ENCODE results near the gene SAA1. TPM values are rescaled to one million over a fixed set of nuclear protein-coding genes. Genes with fewer than 3 reads are reported as not detected.

Gene SAA1
- total RNA-seq, 5 donors from 2014 or later (not counting 1 experiment from before 2014, with no cell fraction given): 7.6 to 12.9 (median 9.4) TPM; not detected in 2

DNA sequence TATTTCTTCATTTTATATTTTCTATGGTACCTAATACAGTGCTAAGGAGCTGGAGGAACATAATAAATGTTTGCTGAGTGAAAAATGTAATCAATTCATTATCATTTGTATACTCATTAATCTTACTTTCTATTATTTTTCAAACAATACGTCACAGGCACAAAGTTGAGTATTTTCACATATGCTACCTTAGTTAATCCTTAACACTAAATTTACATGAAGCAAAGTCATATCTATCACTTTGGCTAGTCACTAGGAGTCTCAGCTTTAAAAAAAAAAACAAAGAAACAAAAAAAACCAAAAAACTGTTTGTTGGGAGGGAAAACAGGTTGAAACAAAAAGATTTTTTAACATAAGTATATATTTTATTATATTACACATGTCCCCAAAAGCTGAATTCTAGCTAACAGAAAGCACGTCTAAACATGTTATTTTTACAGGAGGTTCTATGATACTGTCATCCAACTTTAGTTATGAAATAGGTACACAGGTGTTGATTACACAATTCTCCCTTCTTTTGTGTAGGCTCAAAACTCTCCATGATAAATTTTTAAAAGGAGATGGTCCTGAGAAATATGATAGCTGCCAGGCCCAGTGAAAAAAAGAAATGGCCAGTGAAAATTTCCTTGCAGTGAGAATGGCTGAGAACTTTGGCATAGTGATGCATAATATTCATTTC, 41.5 kb downstream of the SAA1 start:
- no peak for ATAC-seq (replicated peaks in 1 of 4)
- H3K4me3 Mint-ChIP-seq: no peak overlapping the region
- WGBS (ENCODE audit: insufficient coverage): no CpG with 5 or more reads among the region's 2 CpGs
- ChIA-PET POLR2A (interaction anchor here (0.6 to 0.8 kb wide), 3 partner anchors 13 to 414 kb away, joined by 3 to 5 read pairs (median 5); no protein-coding TSS in a partner anchor), CTCF (interaction anchor here in 1 of 2 donors (0.7 kb wide), 1 partner anchor 381 kb away, joined by 3 read pairs; no protein-coding TSS in a partner anchor)
- Histone ChIP-seq H3K4me3 (ENCODE audit: control insufficient read depth in 1 of 2, extremely low read depth in 1 of 2, low read length in 1 of 2) (no peak overlapping the region), H3K27ac (ENCODE audit: low read length) (no peak overlapping the region), H3K9me3 (no peaks in the 10 kb centered on the region), H3K4me1 (ENCODE audit: control insufficient read depth in 1 of 2, extremely low read depth in 1 of 2, insufficient read depth in 2 of 2, low read length in 2 of 2) (no peaks in the 10 kb centered on the region), H3K27me3 (replicated peaks in 1 of 2; ENCODE audit: control insufficient read depth in 2 of 2, extremely low read depth in 1 of 2, insufficient read depth in 2 of 2, low read length in 1 of 2) (no peaks in the 10 kb centered on the region), H3K36me3 (ENCODE audit: control insufficient read depth in 2 of 2, extremely low read depth in 1 of 2, insufficient read depth in 1 of 2, low read length in 1 of 2) (peaks cover 14 to 67% of the 10 kb centered on the region in 2 donors)
- H3K36me3 Mint-ChIP-seq: peaks cover 50% of the 10 kb centered on the region
- no peak overlapping the region for H3K27ac Mint-ChIP-seq
- H3K4me1 Mint-ChIP-seq: peaks cover 0 to 5% (median 0%) of the 10 kb centered on the region in 3 donors
- DNase-seq: no peak
- no peaks in the 10 kb centered on the region for H3K9me3 Mint-ChIP-seq
- no peaks in the 10 kb centered on the region for H3K27me3 Mint-ChIP-seq

DNA sequence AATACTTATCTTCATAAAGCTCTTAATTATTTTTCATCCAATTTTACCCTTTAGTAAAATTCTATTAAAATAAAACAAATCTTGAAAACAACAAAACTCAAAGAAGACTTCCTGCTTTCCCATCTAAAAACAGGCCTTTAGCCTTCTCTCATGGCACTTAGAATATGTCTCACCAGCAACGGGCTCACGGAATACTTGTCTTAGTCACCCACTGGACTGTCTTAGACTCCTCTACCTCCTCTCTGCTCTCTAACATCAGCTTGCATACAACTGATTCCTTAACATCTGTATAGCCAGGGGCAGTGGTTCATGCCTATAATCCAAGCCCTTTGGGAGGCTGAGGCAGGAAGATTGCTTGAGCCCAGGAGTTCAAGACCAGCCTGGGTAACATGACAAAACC, 42.2 kb downstream of the SAA1 start:
- no peak overlapping the region for H3K4me3 Mint-ChIP-seq
- Histone ChIP-seq H3K4me3 (ENCODE audit: control insufficient read depth in 1 of 2, extremely low read depth in 1 of 2, low read length in 1 of 2) (no peak overlapping the region), H3K4me1 (ENCODE audit: control insufficient read depth in 1 of 2, extremely low read depth in 1 of 2, insufficient read depth in 2 of 2, low read length in 2 of 2) (no peaks in the 10 kb centered on the region), H3K9me3 (no peaks in the 10 kb centered on the region), H3K27ac (ENCODE audit: low read length) (no peak overlapping the region), H3K27me3 (replicated peaks in 1 of 2; ENCODE audit: control insufficient read depth in 2 of 2, extremely low read depth in 1 of 2, insufficient read depth in 2 of 2, low read length in 1 of 2) (no peaks in the 10 kb centered on the region), H3K36me3 (ENCODE audit: control insufficient read depth in 2 of 2, extremely low read depth in 1 of 2, insufficient read depth in 1 of 2, low read length in 1 of 2) (peaks cover 14 to 63% of the 10 kb centered on the region in 2 donors)
- CTCF ChIA-PET: interaction anchor here in 1 of 2 donors (0.7 kb wide), 1 partner anchor 381 kb away, joined by 3 read pairs; no protein-coding TSS in a partner anchor
- POLR2A ChIA-PET: interaction anchor here (0.6 to 0.8 kb wide), 3 partner anchors 12 to 414 kb away, joined by 3 to 5 read pairs (median 5); no protein-coding TSS in a partner anchor
- H3K4me1 Mint-ChIP-seq: peaks cover 0 to 5% (median 0%) of the 10 kb centered on the region in 3 donors
- no peaks in the 10 kb centered on the region for H3K9me3 Mint-ChIP-seq
- H3K27me3 Mint-ChIP-seq: no peaks in the 10 kb centered on the region
- no peak for DNase-seq
- no peak for ATAC-seq (replicated peaks in 1 of 4)
- H3K36me3 Mint-ChIP-seq: peaks cover 46% of the 10 kb centered on the region
- H3K27ac Mint-ChIP-seq: no peak overlapping the region
- WGBS (ENCODE audit: insufficient coverage): 100% methylated on average over 1 of the region's 2 CpGs

DNA sequence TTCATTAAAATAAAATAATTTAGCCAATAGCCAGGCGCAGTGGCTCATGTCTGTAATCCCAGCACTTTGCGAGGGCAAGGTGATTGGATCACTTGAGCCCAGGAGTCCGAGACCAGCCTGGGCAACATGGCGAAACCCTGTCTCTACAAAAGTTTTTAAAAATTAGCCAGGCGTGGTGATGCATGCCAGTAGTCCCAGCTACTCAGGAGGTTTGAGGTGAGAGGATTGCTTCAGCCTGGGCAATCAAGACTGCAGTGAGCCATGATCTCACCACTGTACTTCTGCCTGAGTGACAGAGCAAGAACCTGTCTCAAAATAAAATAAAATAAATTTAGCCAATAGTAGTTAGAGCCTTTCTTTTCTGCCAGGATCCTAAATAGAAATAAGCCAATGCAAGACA, 43.6 kb downstream of the SAA1 start:
- H3K27me3 Mint-ChIP-seq: no peaks in the 10 kb centered on the region
- ChIA-PET POLR2A (no interaction called here), CTCF (no interaction called here)
- no peaks in the 10 kb centered on the region for H3K9me3 Mint-ChIP-seq
- no peak overlapping the region for H3K27ac Mint-ChIP-seq
- H3K4me3 ChIP-seq (ENCODE audit: control insufficient read depth in 1 of 2, extremely low read depth in 1 of 2, low read length in 1 of 2): no peak overlapping the region
- WGBS (ENCODE audit: insufficient coverage): 95% methylated on average over 3 of the region's 5 CpGs
- no peak overlapping the region for H3K27ac ChIP-seq (ENCODE audit: low read length)
- H3K9me3 ChIP-seq: no peaks in the 10 kb centered on the region
- H3K36me3 ChIP-seq (ENCODE audit: control insufficient read depth in 2 of 2, extremely low read depth in 1 of 2, insufficient read depth in 1 of 2, low read length in 1 of 2): peaks cover 14 to 56% of the 10 kb centered on the region in 2 donors
- no peaks in the 10 kb centered on the region for H3K4me1 ChIP-seq (ENCODE audit: control insufficient read depth in 1 of 2, extremely low read depth in 1 of 2, insufficient read depth in 2 of 2, low read length in 2 of 2)
- peaks cover 40% of the 10 kb centered on the region for H3K36me3 Mint-ChIP-seq
- no peak for DNase-seq
- no peak for ATAC-seq (replicated peaks in 1 of 4)
- no peak overlapping the region for H3K4me3 Mint-ChIP-seq
- H3K4me1 Mint-ChIP-seq: peaks cover 0 to 5% (median 0%) of the 10 kb centered on the region in 3 donors
- no peaks in the 10 kb centered on the region for H3K27me3 ChIP-seq (replicated peaks in 1 of 2; ENCODE audit: control insufficient read depth in 2 of 2, extremely low read depth in 1 of 2, insufficient read depth in 2 of 2, low read length in 1 of 2)

DNA sequence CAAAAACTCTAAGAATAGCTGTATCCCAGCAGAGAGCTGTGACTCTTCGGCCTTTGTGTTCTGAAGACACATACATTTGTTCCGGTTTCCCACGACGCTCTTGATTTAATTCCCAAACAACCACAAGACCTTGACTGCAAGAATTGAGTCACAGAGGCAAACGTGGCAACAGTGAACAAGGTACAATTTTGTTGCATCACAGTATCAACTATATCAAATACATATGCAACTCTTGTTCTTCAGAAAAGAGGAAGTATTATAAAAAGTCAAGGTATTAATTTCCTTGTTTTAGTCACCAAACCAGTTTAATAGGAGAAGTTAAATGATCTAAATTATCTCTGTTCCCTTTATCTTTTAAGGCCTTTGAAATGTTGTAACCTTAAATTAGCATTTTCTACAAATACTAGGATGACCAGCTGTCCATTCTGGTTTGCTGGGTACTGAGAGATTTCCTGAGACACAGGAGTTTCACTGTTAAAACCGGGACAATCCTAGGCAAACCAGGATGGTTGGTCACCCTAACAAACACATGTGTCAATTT, 44.8 kb downstream of the SAA1 start:
- no peak for ATAC-seq (replicated peaks in 1 of 4)
- Histone ChIP-seq H3K36me3 (ENCODE audit: control insufficient read depth in 2 of 2, extremely low read depth in 1 of 2, insufficient read depth in 1 of 2, low read length in 1 of 2) (peaks cover 14 to 49% of the 10 kb centered on the region in 2 donors), H3K9me3 (no peaks in the 10 kb centered on the region), H3K4me3 (ENCODE audit: control insufficient read depth in 1 of 2, extremely low read depth in 1 of 2, low read length in 1 of 2) (no peak overlapping the region), H3K4me1 (ENCODE audit: control insufficient read depth in 1 of 2, extremely low read depth in 1 of 2, insufficient read depth in 2 of 2, low read length in 2 of 2) (no peaks in the 10 kb centered on the region), H3K27me3 (replicated peaks in 1 of 2; ENCODE audit: control insufficient read depth in 2 of 2, extremely low read depth in 1 of 2, insufficient read depth in 2 of 2, low read length in 1 of 2) (no peaks in the 10 kb centered on the region), H3K27ac (ENCODE audit: low read length) (no peak overlapping the region)
- POLR2A ChIA-PET: no interaction called here
- CTCF ChIA-PET: interaction anchor here in 1 of 2 donors (0.6 kb wide), 1 partner anchor 45 kb away, joined by 6 read pairs; no protein-coding TSS in a partner anchor
- Mint-ChIP-seq H3K27me3 (no peaks in the 10 kb centered on the region), H3K4me1 (peaks cover 0 to 5% (median 0%) of the 10 kb centered on the region in 3 donors), H3K9me3 (no peaks in the 10 kb centered on the region), H3K4me3 (no peak overlapping the region), H3K36me3 (peaks cover 40% of the 10 kb centered on the region), H3K27ac (no peak overlapping the region)
- 98% methylated on average over 4 of the region's 6 CpGs for whole genome bisulfite sequencing (ENCODE audit: insufficient coverage)
- DNase-seq: no peak

DNA sequence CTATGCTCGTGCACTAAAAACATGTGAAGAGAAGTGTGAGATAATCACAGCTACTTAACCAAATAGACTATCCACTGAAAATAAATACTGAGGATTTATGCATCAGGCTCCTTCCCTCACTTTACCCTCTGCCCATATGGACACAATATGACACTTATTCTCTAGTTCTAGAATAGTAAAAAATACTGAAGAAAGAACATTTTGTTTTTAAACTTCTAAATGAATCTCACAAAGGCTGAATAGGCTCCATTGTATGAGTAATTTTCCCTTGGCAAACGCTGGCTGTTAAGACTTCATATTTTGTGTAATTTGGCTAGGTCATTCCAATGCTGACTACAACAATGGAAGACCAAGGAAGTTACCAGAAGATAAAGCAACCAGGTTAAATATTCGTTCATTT, 45.9 kb downstream of the SAA1 start:
- no peak overlapping the region for H3K4me3 ChIP-seq (ENCODE audit: control insufficient read depth in 1 of 2, extremely low read depth in 1 of 2, low read length in 1 of 2)
- H3K9me3 ChIP-seq: no peaks in the 10 kb centered on the region
- no peak overlapping the region for H3K4me3 Mint-ChIP-seq
- H3K36me3 Mint-ChIP-seq: peaks cover 34% of the 10 kb centered on the region
- peaks cover 0 to 5% (median 0%) of the 10 kb centered on the region in 3 donors for H3K4me1 Mint-ChIP-seq
- no peaks in the 10 kb centered on the region for H3K27me3 Mint-ChIP-seq
- peaks cover 11 to 40% of the 10 kb centered on the region in 2 donors for H3K36me3 ChIP-seq (ENCODE audit: control insufficient read depth in 2 of 2, extremely low read depth in 1 of 2, insufficient read depth in 1 of 2, low read length in 1 of 2)
- no peaks in the 10 kb centered on the region for H3K27me3 ChIP-seq (replicated peaks in 1 of 2; ENCODE audit: control insufficient read depth in 2 of 2, extremely low read depth in 1 of 2, insufficient read depth in 2 of 2, low read length in 1 of 2)
- ATAC-seq (replicated peaks in 1 of 4) (no peak), DNase-seq (no peak)
- WGBS (ENCODE audit: insufficient coverage): no CpG with 5 or more reads among the region's 3 CpGs
- no peaks in the 10 kb centered on the region for H3K9me3 Mint-ChIP-seq
- H3K27ac Mint-ChIP-seq: no peak overlapping the region
- CTCF ChIA-PET: interaction anchor here (0.6 kb wide), 2 partner anchors 9 to 95 kb away, joined by 3 read pairs; no protein-coding TSS in a partner anchor
- no peaks in the 10 kb centered on the region for H3K4me1 ChIP-seq (ENCODE audit: control insufficient read depth in 1 of 2, extremely low read depth in 1 of 2, insufficient read depth in 2 of 2, low read length in 2 of 2)
- POLR2A ChIA-PET: no interaction called here
- H3K27ac ChIP-seq (ENCODE audit: low read length): no peak overlapping the region

DNA sequence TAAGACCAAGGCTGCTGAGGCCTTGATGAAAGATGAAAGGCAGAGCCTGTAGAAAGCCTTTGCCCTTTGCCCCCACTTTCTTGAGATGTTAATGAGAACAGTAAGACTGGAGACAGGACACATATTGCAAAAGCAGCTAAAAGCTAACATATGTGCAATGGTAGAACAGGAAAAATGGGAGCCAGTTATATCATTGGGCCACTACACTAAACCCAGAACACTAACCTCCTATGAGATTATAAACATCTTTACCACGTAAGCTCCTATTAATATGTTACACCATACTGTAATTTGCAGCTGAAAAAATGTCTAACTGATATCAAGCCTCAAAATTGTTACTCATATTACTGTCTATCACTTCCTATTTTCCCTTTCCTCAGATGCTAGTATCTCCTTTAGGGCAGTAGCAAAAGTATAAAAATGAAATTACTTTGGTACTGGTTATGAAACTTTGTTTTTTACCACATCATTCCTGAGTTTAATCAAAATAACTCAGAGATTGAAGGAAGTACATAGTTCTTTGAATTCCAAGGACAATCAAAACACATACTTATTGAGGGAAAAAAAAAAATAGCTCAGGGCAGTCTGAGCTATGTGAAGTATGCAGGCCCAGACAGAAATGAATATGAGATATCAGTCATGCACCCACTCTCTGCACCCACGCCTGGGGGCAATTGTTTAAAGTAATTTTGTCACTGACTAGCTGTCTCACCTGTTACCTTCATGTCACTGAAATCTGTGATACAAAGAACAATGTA, 46.8 kb downstream of the SAA1 start:
- H3K36me3 Mint-ChIP-seq: peaks cover 39% of the 10 kb centered on the region
- no peaks in the 10 kb centered on the region for H3K9me3 Mint-ChIP-seq
- no peak for DNase-seq
- CTCF ChIA-PET: interaction anchor here (0.6 kb wide), 2 partner anchors 8 to 509 kb away, joined by 3 read pairs; no protein-coding TSS in a partner anchor
- Histone ChIP-seq H3K36me3 (ENCODE audit: control insufficient read depth in 2 of 2, extremely low read depth in 1 of 2, insufficient read depth in 1 of 2, low read length in 1 of 2) (peaks cover 11 to 37% of the 10 kb centered on the region in 2 donors), H3K27ac (ENCODE audit: low read length) (no peak overlapping the region), H3K9me3 (no peaks in the 10 kb centered on the region), H3K27me3 (replicated peaks in 1 of 2; ENCODE audit: control insufficient read depth in 2 of 2, extremely low read depth in 1 of 2, insufficient read depth in 2 of 2, low read length in 1 of 2) (no peaks in the 10 kb centered on the region), H3K4me1 (ENCODE audit: control insufficient read depth in 1 of 2, extremely low read depth in 1 of 2, insufficient read depth in 2 of 2, low read length in 2 of 2) (no peaks in the 10 kb centered on the region), H3K4me3 (ENCODE audit: control insufficient read depth in 1 of 2, extremely low read depth in 1 of 2, low read length in 1 of 2) (no peak overlapping the region)
- H3K4me1 Mint-ChIP-seq: peaks cover 0 to 8% (median 3%) of the 10 kb centered on the region in 3 donors
- H3K27me3 Mint-ChIP-seq: no peaks in the 10 kb centered on the region
- POLR2A ChIA-PET: interaction anchor here in 1 of 2 donors (1.3 kb wide), 1 partner anchor 15 kb away, joined by 10 read pairs; no protein-coding TSS in a partner anchor
- no peak for ATAC-seq (replicated peaks in 1 of 4)
- H3K27ac Mint-ChIP-seq: no peak overlapping the region
- 100% methylated on average over 1 of the region's 2 CpGs for WGBS (ENCODE audit: insufficient coverage)
- no peak overlapping the region for H3K4me3 Mint-ChIP-seq
